IgD-negative memory B cell (primary cell): ENCODE measurements around the gene RTN4IP1. TPM values are rescaled to one million over a fixed set of nuclear protein-coding genes. Genes with fewer than 3 reads are reported as not detected.
A peak's percentile ranks its signal among the peaks of the same experiment; 100 is the strongest.
"Not testable (repeated sequence)": the region's sequence is repeated elsewhere in the genome, so short reads cannot be mapped to it uniquely, and the experiment has no call there.

Experiments used
- H3K27ac Mint-ChIP-seq, 3 donors: one replicate each; pipeline ENCODE4 v1.8.0; 2020 to 2022; ENCODE audit warnings: mild to moderate bottlenecking in 3 of 3, mixed read lengths in 3 of 3, moderate library complexity in 1 of 3
- H3K27me3 Mint-ChIP-seq: one replicate; pipeline ENCODE4 v1.8.0; 2021; ENCODE audit warnings: mixed read lengths
- H3K36me3 Mint-ChIP-seq: one replicate; pipeline ENCODE4 v1.8.0; 2020; ENCODE audit warnings: mild to moderate bottlenecking, mixed read lengths
- H3K4me1 Mint-ChIP-seq, 3 donors: one replicate each; pipeline ENCODE4 v1.8.0; 2020 to 2022; ENCODE audit warnings: mixed read lengths in 3 of 3, mild to moderate bottlenecking in 1 of 3
- H3K4me3 Mint-ChIP-seq, 4 donors: one replicate each; pipeline ENCODE4 v1.8.0; 2020 to 2022; ENCODE audit warnings: mild to moderate bottlenecking in 4 of 4, mixed read lengths in 4 of 4, moderate library complexity in 3 of 4
- H3K9me3 Mint-ChIP-seq, 3 donors: one replicate each; pipeline ENCODE4 v1.8.0; 2020 to 2021; ENCODE audit warnings: mixed read lengths in 3 of 3, mild to moderate bottlenecking in 1 of 3
- polyA plus RNA-seq: library from polyadenylated mRNA; unstranded; fragments of 300-500 nt; fragmentation: Illumina TruSeq; gene quantifications from one replicate; pipeline ENCODE4 v1.2.3, GENCODE V29; 2021

Gene RTN4IP1
- polyA plus RNA-seq, 1 donor from 2014 or later: 14.2 TPM

DNA sequence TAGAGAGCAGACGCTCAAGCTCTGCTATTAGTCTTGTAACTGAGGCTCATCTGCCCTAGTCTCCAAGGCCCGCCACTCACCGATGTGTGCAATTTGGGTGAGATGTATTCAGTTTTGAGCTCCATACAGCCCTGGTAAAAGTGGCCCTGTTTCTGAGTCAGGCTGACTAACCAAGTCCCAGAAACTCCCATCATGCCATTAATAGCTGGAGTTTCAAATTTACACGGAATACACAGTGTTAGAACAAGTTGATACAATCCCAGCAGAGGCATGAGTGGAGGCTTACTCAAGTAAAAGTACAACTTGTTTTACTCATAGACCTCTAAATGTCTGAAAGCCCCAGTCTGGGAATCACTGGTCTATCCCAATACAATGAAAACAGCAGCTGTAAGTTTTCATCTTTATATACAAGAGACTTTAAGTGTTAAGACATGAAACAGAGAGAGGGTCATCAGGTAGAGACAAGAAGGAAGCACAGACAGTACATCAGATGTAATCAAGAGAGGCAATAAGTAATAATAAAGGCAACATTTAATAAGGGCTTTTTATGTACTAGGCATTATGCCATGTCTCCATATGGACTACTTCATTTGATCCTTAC, 42.4 kb downstream of the RTN4IP1 start:
- H3K27ac Mint-ChIP-seq: peak overlapping the region in 1 of 3 donors; percentile 60
- peaks cover 17% of the 10 kb centered on the region for H3K36me3 Mint-ChIP-seq
- peaks cover 1 to 11% (median 4%) of the 10 kb centered on the region in 3 donors for H3K4me1 Mint-ChIP-seq
- no peak overlapping the region for H3K4me3 Mint-ChIP-seq
- no peaks in the 10 kb centered on the region for H3K9me3 Mint-ChIP-seq
- no peaks in the 10 kb centered on the region for H3K27me3 Mint-ChIP-seq

DNA sequence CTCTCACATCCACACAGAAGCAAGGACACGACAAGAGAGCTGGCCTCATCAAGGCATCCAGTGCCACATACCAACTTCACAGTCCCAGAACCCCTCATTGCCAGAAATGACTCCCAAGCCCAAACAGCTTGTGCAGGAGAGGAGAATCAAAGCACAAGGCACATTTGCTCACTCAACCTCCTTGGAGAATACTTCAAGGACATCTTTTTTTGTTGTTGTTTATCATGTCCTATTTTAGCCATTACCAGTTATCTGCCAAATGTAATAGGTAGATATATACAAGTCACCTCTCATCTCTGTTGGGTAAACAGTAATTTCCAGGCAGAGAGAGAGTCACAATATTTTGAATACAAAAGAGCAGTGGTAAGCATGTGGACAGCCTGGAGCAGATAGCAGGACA, 47.8 kb downstream of the RTN4IP1 start:
- Mint-ChIP-seq H3K36me3 (peaks cover 9% of the 10 kb centered on the region), H3K27ac (peak overlapping the region in 1 of 3 donors; percentile 69), H3K9me3 (no peaks in the 10 kb centered on the region), H3K4me3 (no peak overlapping the region), H3K27me3 (no peaks in the 10 kb centered on the region), H3K4me1 (peaks cover 0 to 7% (median 2%) of the 10 kb centered on the region in 3 donors)

DNA sequence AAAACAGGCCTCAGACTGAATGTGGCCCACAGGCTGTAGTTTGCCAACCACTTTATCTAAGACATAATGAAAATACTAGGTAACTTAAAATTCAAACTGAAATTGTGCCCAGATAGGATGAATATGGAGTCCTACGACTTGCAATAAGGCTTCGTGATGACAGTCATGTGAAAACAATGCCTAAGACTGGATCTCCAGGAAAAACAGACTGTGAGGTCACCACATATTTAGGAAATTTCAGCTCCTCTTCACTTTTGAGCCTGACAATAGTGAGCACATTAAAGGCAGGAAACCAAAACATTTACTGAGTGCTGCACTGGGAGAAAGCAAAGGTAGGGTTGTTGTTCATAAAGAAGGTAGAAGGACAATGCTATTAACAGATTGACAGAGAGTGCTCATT, 50.0 kb downstream of the RTN4IP1 start:
- Mint-ChIP-seq H3K27me3 (no peaks in the 10 kb centered on the region), H3K27ac (no peak overlapping the region), H3K9me3 (no peaks in the 10 kb centered on the region), H3K4me1 (no peaks in the 10 kb centered on the region), H3K36me3 (peaks cover 10% of the 10 kb centered on the region), H3K4me3 (no peak overlapping the region)

DNA sequence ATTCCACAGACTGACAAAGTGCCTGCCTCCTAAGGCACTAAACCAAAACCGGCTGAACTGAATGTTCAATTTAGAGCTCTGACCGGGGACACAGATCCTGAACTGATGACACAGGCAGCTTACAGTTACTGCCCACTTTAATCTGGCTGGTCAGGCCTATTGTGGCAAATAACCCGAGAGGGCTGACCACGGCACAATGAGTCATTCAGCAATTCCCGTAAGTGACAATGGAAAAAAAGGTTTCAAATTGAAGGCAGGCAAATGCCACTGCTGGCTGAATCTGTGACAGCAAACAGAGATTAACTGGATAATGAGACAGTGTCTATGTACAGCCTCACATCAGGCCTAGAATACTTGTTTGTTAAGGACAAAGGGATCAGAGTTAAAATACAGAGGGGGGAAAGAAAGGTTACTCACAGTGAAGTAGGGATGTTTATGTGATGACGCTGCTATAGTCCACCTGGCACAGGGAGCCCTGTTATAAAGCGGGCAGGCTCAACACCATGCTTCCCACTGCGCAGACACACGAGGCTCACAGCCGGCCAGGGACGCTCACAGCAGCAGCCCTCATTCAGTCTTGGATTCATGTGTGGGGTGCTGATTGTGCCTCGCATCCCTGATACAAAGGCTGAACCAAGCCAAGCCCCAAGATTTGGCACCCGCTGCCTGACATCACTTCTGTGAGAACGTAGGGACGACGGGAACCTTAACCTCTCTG, 54.4 kb downstream of the RTN4IP1 start:
- H3K4me1 Mint-ChIP-seq: peaks cover 0 to 2% (median 0%) of the 10 kb centered on the region in 3 donors
- no peaks in the 10 kb centered on the region for H3K27me3 Mint-ChIP-seq
- peak overlapping the region in 1 of 3 donors; percentile 69 for H3K27ac Mint-ChIP-seq
- H3K9me3 Mint-ChIP-seq: no peaks in the 10 kb centered on the region
- peaks cover 12% of the 10 kb centered on the region for H3K36me3 Mint-ChIP-seq
- H3K4me3 Mint-ChIP-seq: no peak overlapping the region

DNA sequence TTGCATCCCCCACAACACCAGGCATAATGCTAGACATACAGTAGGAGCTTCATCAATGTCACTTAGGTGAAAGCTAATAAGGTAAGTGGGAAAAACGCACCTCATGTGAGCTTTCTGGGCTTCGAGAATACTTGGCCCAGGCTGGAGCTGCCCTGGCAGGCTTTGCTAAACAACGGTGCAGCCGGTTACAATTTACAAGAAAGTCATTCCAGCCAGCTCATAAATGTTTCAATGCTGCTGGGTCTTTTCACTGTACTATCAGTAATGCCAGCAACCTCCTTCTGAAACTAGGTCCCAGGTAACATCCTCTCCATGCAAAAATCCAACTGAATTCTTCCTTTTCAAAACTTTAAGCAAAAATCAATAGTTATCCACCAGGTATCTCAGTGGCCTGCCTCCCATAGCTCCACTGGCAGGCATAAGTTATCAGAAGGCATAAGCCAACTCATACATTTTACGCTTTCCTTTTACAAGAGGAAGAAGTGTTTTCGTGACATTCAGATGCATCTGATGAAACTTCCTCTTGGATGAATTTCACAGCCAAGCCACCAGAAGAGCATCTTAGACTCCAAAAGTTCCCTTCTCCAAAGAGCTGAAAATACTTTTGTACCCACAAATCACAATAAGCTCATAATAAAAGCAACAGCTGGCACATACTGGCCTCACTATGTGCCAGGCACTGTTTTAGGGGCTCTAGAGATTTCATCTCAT, 56.3 kb downstream of the RTN4IP1 start:
- Mint-ChIP-seq H3K4me3 (no peak overlapping the region), H3K9me3 (no peaks in the 10 kb centered on the region), H3K36me3 (peaks cover 9% of the 10 kb centered on the region), H3K4me1 (peaks cover 0 to 2% (median 0%) of the 10 kb centered on the region in 3 donors), H3K27me3 (no peaks in the 10 kb centered on the region), H3K27ac (peak overlapping the region in 1 of 3 donors; percentile 89)

DNA sequence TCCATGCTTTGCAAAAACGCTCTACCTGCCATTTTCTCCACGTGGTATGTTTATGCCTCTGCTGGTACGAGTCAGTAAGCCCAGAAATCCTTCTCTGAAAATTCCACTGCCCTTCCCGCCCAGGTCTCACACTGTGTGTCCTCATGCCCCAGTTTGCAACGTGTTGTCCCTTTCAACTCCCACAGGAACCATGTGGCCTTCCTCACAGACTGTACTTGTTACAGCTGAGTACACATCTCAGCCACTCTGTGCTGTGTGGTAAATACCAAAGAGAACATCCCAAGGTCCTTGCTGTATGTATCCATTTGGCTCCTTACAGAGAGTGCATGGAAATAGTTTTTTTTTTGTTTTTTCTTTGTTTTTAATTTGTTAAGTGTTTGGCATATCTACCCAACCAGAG, 56.9 kb downstream of the RTN4IP1 start:
- H3K4me3 Mint-ChIP-seq: no peak overlapping the region
- peaks cover 9% of the 10 kb centered on the region for H3K36me3 Mint-ChIP-seq
- no peaks in the 10 kb centered on the region for H3K9me3 Mint-ChIP-seq
- H3K27ac Mint-ChIP-seq: peak overlapping the region in 2 of 3 donors; percentile 85 to 89
- peaks cover 0 to 2% (median 0%) of the 10 kb centered on the region in 3 donors for H3K4me1 Mint-ChIP-seq
- H3K27me3 Mint-ChIP-seq: no peaks in the 10 kb centered on the region

DNA sequence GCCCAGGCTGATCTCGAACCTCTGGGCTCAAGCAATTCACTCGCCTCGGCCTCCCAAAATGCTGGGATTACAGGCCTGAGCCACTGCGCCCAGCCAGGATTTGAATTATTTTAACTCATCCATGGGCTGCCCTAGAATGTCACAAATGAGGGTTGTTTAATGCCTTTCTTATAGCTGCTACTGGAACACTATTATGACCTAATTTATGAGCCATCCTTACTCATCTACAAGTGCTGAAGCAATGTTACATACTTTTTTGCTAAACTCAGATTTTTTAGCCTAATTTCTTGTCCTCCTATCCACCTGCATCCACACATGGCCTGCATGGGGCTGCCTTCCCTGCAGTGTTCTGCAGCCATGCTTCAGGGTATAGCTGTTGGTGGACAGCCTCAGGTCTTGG, 59.9 kb downstream of the RTN4IP1 start:
- H3K36me3 Mint-ChIP-seq: peaks cover 2% of the 10 kb centered on the region
- H3K27ac Mint-ChIP-seq: peak overlapping the region in 1 of 3 donors; percentile 38
- H3K4me3 Mint-ChIP-seq: no peak overlapping the region
- H3K4me1 Mint-ChIP-seq: peaks cover 0 to 7% (median 2%) of the 10 kb centered on the region in 3 donors
- H3K27me3 Mint-ChIP-seq: no peaks in the 10 kb centered on the region
- H3K9me3 Mint-ChIP-seq: no peaks in the 10 kb centered on the region

DNA sequence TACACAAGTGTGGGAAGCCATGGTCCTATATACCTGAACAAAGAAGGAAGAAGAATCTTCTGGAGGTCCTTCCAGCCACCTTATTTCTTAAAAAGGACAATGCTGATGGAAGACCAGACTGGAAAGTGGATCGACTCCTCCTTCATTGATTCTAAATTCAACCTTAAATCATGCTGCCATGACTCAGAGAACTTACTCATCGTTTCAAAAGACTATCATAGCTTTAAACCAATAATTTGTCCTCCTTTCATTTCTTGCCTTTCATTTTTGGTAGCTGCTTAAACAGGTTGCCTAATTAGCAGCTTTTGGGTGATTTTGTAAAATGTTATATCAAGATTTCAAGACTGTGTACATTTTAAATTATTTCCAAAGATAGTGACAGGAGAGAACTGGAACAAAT, 60.8 kb downstream of the RTN4IP1 start:
- Mint-ChIP-seq H3K27me3 (no peaks in the 10 kb centered on the region), H3K36me3 (peaks cover 2% of the 10 kb centered on the region), H3K4me3 (no peak overlapping the region), H3K27ac (no peak overlapping the region), H3K9me3 (no peaks in the 10 kb centered on the region), H3K4me1 (peaks cover 7 to 9% (median 8%) of the 10 kb centered on the region in 3 donors)

DNA sequence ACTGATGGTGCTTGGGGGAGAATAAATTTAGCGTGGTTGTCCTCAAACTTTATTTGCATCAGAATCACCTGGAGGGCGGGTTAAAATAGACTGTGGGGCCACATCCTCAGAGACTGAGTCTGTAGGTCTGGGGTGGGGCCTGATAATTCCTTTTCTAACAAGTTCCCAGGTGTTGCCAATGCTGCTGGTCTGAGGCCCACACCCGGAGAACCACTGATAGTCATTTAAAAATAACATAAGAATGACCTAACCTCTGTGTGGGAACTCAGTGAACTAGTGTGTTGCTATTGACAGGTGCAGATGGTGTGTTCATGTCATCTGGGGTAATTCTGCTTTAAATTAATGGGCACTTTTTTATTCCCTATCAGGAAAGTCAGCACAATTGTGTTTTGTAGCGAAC, 64.8 kb downstream of the RTN4IP1 start:
- Mint-ChIP-seq H3K9me3 (no peaks in the 10 kb centered on the region), H3K27me3 (no peaks in the 10 kb centered on the region), H3K4me3 (no peak overlapping the region), H3K4me1 (peaks cover 7 to 8% (median 8%) of the 10 kb centered on the region in 3 donors), H3K36me3 (no peaks in the 10 kb centered on the region), H3K27ac (peak overlapping the region in 1 of 3 donors; percentile 45)

DNA sequence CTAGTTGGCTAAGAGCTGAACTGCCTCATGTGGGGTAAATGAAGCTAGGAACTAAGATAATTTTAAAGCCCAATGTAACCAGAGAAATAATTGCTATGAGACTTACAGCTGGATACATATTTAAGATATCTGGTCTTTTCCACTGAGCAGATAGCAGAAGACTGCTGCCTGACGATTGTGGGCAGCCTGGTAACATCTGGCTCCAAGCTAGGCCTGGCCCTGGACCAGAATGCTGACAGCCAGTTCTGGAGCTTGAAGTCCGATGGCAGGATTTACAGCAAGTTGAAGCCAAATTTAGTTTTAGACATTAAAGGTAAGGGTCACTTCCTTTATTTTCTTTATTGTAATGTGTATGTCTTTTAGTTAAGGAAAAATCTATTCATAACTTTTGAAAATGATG, 65.7 kb downstream of the RTN4IP1 start:
- H3K36me3 Mint-ChIP-seq: no peaks in the 10 kb centered on the region
- no peaks in the 10 kb centered on the region for H3K27me3 Mint-ChIP-seq
- H3K4me3 Mint-ChIP-seq: no peak overlapping the region
- peak overlapping the region in 2 of 3 donors; percentile 33 to 45 for H3K27ac Mint-ChIP-seq
- peaks cover 7 to 8% (median 8%) of the 10 kb centered on the region in 3 donors for H3K4me1 Mint-ChIP-seq
- H3K9me3 Mint-ChIP-seq: no peaks in the 10 kb centered on the region

DNA sequence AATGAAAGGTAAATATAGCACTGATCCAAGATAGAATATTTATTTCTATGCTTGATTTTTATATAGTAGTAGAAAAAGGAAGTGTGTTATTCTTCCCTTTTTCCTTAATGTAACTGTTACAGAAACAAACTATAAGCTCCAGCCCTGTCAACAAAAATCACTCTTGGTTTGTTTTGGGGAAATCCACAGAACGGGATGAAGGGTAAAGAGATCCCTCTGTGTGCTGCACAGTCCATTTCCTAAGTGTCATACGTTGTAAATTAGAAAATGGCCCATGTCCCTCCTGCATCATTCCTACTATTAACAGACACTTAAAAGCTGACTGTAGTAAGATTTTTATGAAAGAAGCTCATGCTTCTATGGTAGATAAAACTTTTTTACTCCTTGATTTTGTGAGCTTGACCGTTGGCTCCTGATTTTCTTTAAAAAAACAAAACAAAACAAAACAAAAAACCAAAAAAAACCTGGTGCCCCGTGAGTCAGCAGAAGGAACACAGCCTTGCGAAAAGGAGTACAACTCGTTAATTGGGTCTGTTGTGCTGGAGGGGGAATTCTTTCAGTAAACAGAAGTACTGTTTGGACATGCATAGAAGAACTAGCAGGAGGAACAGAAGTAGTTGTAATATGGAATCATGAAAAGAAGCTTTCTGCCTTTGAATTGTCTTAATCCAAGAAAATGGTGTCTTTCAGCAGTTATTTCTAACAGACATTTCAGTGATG, 67.5 kb downstream of the RTN4IP1 start:
- Mint-ChIP-seq H3K9me3 (no peaks in the 10 kb centered on the region), H3K27ac (peak overlapping the region in 2 of 3 donors; percentile 43 to 56), H3K27me3 (no peaks in the 10 kb centered on the region), H3K36me3 (no peaks in the 10 kb centered on the region), H3K4me3 (no peak overlapping the region), H3K4me1 (peaks cover 7 to 10% (median 8%) of the 10 kb centered on the region in 3 donors)

DNA sequence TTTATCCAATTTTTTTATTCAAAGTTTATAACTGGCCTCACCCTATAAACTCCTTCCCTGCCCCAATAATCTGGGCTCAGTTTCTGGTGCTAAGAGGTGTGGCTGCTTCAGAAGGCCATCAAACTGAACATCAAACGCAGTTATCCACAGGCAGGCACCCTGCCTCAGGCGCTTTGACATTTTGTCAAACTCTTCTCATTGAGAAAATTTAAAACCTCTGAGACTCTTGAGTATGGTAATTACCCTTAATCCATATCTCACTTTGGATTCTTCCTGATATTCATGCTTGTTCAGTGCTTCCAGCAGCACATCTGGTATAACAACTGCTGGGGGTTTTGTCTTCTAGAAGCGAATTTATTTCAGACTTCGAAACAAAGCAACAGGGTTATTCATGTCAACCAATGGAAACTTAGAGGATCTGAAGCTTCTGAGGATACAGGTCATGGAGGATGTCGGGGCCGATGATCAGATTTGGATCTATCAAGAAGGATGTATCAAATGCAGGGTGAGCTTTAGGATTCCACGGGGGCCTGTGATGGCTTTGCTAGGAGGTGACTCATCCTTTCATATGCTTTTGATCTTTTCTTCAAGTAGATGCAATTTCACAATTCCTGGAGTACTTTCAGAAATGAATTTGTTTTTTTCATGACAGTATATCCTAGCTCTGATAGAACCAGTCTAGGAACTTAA, 68.2 kb downstream of the RTN4IP1 start:
- Mint-ChIP-seq H3K27me3 (no peaks in the 10 kb centered on the region), H3K36me3 (no peaks in the 10 kb centered on the region), H3K9me3 (no peaks in the 10 kb centered on the region), H3K27ac (peak overlapping the region in 1 of 3 donors; percentile 56), H3K4me1 (peaks cover 10 to 12% (median 11%) of the 10 kb centered on the region in 3 donors), H3K4me3 (no peak overlapping the region)

DNA sequence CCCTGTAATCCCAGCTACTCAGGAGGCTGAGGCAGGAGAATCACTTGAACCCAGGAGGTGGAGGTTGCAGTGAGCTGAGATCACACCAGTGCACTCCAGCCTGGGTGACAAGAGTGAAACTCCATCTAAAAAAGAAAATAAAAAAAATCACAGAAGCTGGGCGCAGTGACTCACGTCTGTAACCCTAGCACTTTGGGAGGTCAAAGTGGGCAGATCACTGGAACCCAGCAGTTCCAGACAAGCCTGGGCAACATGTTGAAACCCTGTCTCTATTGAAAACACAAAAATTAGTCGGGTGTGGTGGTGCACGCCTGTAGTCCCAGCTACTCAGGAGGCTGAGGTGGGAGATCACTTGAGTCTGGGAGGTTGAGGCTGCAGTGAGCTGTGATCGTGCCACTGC, 69.6 kb downstream of the RTN4IP1 start:
- not testable (repeated sequence) for H3K4me3 Mint-ChIP-seq, H3K36me3 Mint-ChIP-seq, H3K27ac Mint-ChIP-seq

DNA sequence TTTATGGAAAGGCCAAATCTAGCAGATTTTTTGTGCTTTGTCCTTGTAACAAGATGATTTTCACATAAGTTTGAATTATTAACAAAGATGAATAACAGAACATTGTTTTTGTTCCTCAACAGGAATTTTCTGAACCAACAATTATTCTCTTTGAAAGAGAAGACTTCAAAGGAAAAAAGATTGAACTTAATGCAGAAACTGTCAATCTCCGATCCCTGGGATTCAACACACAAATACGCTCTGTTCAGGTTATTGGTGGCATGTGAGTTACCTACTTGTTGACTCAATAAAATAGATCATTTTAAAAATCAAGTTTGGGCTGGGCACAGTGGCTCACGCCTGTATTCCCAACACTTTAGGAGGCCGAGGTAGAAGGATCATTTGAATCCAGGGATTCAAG, 70.9 kb downstream of the RTN4IP1 start:
- no peak overlapping the region for H3K4me3 Mint-ChIP-seq
- no peak overlapping the region for H3K27ac Mint-ChIP-seq
- H3K36me3 Mint-ChIP-seq: no peaks in the 10 kb centered on the region
- H3K27me3 Mint-ChIP-seq: no peaks in the 10 kb centered on the region
- H3K4me1 Mint-ChIP-seq: peaks cover 6 to 9% (median 6%) of the 10 kb centered on the region in 3 donors
- no peaks in the 10 kb centered on the region for H3K9me3 Mint-ChIP-seq

More for the DNA sequence above, 69.6 kb downstream of the RTN4IP1 start:
- H3K4me1 Mint-ChIP-seq: peaks cover 10 to 13% (median 12%) of the 10 kb centered on the region in 3 donors
- H3K9me3 Mint-ChIP-seq, H3K27me3 Mint-ChIP-seq: not testable (repeated sequence)
